22Rv1 (cell line): Measurements from ENCODE around the gene LRWD1.
A peak's percentile ranks its signal among the peaks of the same experiment; 100 is the strongest.

ENCODE experiments used
- H3K27ac ChIP-seq: fragments of 450-650 bp; 2 replicates; pipeline ENCODE4 v1.5.1; 2017
- ZFX ChIP-seq: fragments of 450-650 bp; IDR thresholded peaks from 2 replicates; pipeline ENCODE4 v1.6.1; 2017; ENCODE audit warnings: antibody characterized with exemption, borderline replicate concordance
- TF ChIP-seq, protein P1 (sequence below): fragments of 450-650 bp; IDR thresholded peaks from 2 replicates; pipeline ENCODE4 v1.5.1; 2017; ENCODE audit warnings: mild to moderate bottlenecking

The LRWD1 gene

DNA sequence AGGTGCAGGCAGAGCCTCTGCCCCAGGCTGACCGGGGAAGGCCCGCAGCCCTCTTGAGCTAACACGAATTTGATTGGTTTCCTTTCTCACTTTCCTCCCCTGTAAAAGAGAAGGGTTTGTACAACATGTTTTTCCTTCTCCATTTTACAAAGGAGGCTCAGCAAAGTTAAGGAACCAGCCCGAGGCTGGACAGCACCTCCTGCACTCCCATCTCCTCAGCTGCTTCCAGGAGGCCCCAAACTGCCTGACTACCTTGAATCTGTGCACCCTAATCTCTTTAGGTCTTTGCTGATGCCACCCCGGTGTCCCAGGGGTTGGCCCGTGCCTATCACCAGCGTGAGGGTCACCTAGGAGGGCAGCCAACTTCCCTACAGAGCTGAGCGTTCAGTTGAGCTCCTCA, 4.3 kb upstream of the LRWD1 start:
- TF ChIP-seq ZFX: no peak
- TF ChIP-seq, protein P1, sequence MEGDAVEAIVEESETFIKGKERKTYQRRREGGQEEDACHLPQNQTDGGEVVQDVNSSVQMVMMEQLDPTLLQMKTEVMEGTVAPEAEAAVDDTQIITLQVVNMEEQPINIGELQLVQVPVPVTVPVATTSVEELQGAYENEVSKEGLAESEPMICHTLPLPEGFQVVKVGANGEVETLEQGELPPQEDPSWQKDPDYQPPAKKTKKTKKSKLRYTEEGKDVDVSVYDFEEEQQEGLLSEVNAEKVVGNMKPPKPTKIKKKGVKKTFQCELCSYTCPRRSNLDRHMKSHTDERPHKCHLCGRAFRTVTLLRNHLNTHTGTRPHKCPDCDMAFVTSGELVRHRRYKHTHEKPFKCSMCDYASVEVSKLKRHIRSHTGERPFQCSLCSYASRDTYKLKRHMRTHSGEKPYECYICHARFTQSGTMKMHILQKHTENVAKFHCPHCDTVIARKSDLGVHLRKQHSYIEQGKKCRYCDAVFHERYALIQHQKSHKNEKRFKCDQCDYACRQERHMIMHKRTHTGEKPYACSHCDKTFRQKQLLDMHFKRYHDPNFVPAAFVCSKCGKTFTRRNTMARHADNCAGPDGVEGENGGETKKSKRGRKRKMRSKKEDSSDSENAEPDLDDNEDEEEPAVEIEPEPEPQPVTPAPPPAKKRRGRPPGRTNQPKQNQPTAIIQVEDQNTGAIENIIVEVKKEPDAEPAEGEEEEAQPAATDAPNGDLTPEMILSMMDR: no peak

DNA sequence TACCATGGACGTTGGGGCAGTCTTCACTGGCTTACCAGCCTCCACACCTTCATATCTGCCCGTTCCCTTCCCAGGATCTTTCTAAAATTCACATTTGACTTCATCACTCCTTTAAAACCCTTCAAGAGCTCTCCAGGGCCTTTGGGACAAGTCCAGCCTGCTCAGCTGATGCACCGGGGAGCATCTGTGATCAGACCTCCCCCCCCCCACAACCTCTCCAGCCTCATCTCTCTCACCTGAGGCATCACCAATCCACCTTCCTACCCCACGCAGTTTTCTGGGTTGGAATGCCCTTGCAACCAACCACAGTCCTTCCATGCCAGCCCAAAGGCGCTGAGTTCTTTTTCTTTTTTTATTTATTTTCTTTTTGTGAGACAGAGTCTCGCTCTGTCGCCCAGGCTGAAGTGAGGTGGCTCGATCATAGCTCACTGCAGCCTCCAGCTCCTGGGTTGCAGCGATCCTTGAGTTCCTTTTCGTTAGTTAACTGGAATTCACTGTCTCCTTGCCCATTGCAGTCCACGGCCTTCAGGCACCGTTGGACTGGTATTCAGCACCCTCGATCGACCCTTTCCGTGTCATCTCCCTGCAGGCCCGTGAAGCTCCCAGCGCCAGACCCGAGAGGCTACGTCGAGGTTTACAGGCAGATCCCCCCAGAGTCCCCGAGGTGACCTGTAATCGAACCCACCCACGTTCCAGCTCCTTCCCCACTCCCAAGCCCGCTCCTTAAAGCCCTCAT, 775 bp upstream of the LRWD1 start:
- peak overlapping the region; percentile 67 for H3K27ac ChIP-seq
- TF ChIP-seq ZFX: no peak
- TF ChIP-seq, protein P1: no peak

More for the DNA sequence above, 4.3 kb upstream of the LRWD1 start:
- 0 out of 2 replicates have a peak overlapping the region, but pooled peaks have one; percentile 8 for H3K27ac ChIP-seq

DNA sequence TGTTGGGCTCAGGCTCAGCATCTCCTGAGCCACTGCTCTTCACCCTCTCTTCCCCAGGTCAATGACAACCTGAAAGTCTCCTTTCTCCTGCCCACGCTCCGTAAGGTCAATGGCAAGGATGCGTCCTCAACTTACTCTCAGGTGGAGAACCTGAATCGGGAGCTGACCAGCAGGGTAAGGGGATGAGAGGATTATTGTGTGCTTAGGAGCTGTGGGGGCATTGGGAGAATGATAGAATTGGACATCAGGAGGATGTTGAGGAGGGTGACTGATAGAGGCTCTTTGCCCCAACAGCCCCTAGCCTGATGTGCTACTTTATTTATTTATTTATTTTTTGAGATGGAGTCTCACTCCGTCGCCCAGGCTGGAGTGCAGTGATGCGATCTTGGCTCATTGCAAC, 1.3 kb downstream of the LRWD1 start:
- no peak overlapping the region for H3K27ac ChIP-seq

DNA sequence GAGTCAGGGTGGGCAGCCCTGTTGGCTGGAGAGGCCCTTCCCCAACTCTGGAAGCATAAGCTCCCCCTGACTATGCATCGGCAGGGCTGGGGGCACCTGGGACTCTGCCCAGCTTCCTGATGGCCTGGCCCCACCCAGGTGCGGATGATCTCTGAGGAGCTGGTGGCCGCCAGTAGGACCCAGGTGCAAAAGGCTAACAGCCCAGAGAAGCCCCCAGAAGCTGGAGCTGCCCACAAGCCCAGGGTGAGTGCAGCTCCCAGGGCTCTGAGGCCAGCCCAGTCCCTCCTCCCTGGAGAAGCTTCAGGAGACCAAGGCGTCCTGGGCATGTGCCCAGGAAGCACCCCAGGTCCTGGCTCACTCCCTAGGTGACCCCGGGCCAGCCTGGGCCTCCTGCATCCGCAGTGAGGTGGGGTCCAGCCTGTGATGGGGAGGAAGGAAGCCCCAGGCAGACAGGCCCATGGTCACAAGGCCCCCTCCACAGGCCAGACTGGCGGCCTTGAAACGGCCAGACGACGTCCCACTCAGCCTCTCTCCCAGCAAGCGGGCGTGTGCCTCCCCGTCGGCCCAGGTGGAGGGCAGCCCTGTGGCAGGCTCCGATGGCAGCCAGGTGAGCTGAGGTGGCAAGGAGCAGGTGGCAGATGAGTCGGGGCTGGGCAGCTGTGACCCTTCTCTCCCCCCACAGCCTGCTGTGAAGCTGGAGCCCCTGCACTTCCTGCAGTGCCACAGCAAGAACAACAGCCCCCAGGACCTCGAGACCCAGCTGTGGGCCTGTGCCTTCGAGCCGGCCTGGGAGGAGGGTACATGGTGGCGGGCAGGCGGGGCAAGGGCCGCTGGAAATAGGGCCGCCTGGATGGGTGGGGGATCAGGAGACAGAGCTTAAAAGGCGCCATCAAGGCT, 3.0 kb downstream of the LRWD1 start:
- TF ChIP-seq, protein P1: no peak
- no peak for TF ChIP-seq ZFX
- H3K27ac ChIP-seq: no peak overlapping the region

More for the DNA sequence above, 1.3 kb downstream of the LRWD1 start:
- TF ChIP-seq, protein P1: no peak
- TF ChIP-seq ZFX: no peak

DNA sequence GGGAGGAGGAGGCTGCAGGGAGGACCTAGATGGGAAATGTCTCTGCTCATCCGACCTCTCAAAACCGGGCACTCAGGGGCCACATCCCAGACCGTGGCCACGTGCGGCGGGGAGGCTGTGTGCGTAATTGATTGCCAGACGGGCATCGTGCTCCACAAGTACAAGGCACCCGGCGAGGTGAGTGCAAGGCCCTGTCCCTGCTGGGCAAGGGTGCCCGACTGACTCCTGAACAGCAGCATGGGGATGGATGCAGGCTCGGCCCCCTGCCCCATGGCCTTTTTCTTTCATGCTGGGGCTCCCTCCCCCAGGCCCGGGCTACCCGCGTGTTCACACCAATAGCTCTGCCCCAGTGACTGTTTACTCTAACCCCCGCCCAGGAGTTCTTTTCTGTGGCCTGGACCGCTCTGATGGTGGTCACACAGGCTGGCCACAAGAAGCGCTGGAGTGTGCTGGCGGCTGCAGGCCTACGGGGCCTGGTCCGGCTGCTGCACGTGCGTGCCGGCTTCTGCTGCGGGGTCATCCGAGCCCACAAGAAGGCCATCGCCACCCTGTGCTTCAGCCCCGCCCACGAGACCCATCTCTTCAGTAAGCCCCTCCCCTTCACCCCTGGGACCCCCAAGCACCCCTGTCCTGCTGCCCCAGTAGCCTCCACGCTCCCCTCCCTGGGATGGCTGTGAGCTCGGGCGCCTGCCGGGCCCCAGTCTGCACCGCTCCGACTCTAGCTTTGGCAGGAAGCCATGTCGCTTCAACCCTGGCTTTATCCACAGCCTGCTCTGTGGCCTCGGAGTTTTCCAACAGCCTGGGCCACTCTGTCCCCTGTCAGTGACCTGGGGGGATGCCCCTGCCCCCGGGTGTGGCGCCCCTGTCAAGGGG, 3.9 kb downstream of the LRWD1 start:
- no peak for TF ChIP-seq ZFX

DNA sequence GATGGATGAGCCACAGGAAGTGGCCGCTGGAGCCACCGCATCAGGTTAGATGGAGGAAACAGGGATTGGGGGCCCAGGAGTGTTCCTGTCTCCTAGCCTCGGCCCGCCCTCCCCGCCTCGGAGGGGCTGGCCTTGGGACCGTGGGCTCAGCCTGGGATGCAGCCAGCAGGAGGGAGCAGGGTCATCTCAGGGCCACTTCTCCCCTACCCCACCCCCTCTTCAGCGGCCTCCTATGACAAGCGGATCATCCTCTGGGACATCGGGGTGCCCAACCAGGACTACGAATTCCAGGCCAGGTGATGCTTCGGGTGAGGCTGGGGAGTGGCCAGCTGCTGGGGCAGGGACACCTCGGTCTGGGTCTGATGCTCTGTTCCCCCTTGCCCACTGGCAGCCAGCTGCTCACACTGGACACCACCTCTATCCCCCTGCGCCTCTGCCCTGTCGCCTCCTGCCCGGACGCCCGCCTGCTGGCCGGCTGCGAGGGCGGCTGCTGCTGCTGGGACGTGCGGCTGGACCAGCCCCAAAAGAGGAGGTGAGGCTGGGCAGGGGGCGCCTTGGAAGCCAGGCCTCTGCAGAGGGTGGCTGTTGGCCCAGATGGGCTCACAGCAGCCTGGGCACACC, 4.7 kb downstream of the LRWD1 start:
- no peak for TF ChIP-seq ZFX
- TF ChIP-seq, protein P1: no peak
- no peak overlapping the region for H3K27ac ChIP-seq

More for the DNA sequence above, 3.9 kb downstream of the LRWD1 start:
- H3K27ac ChIP-seq: no peak overlapping the region
